ENCODE results near the gene ANP32E.

ANP32E gene

DNA sequence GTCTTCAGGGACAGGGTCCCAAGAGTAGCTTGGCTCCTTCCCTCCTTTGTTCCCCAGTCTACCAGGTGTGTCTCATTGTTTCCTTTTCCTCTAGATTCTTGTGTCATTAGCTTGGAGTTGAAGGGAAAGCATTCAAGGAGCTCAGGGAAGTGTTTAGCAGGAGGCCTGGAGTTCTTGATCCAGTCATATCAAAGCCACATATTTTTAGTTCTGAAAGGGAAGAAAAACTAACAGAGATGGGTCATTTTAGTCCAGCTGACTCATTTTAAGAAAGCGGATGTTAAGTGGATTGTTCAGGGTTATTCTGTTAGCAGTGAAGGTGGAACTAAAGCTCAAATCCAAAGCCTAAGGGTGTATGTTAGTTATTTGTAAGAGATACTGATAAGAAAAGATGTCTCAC lies 37.4 kb upstream of the ANP32E start:
- DNase-seq: no peak
- Histone ChIP-seq H3K27me3 (replicated peaks in 2 of 5; ENCODE audit: control insufficient read depth in 4 of 5, insufficient read depth in 5 of 5, low read length in 4 of 5) (no peaks in the 10 kb centered on the region), H3K27ac (ENCODE audit: insufficient read depth in 1 of 2, low read depth in 1 of 2, low read length in 2 of 2, poor library complexity in 1 of 2, severe bottlenecking in 2 of 2) (no peak overlapping the region), H3K4me3 (ENCODE audit: control insufficient read depth in 1 of 7, extremely low read depth in 1 of 7, insufficient read depth in 4 of 7, low read depth in 2 of 7, low read length in 6 of 7) (no peak overlapping the region), H3K4me1 (ENCODE audit: control extremely low read depth in 1 of 4, control insufficient read depth in 4 of 4, insufficient read depth in 4 of 4, low read length in 3 of 4) (peaks cover 3 to 17% (median 6%) of the 10 kb centered on the region in 4 experiments), H3K36me3 (ENCODE audit: control insufficient read depth in 4 of 4, insufficient read depth in 4 of 4, low read length in 3 of 4) (no peaks in the 10 kb centered on the region), H3K9me3 (ENCODE audit: control extremely low read depth in 1 of 5, control insufficient read depth in 4 of 5, insufficient read depth in 2 of 5, low read depth in 1 of 5, low read length in 4 of 5) (no peaks in the 10 kb centered on the region)
- CTCF ChIA-PET: interaction anchor here (1.0 to 16.4 kb wide), 4 partner anchors 8 to 70 kb away, joined by 3 to 246 read pairs (median 10); partner anchors contain the start of gene CA14
- POLR2A ChIA-PET: interaction anchor here (1.0 kb wide), 1 partner anchor 8 kb away, joined by 3 read pairs; no protein-coding TSS in a partner anchor
- WGBS (ENCODE audit: insufficient coverage): 100% methylated on average over 1 of the region's 1 CpG

DNA sequence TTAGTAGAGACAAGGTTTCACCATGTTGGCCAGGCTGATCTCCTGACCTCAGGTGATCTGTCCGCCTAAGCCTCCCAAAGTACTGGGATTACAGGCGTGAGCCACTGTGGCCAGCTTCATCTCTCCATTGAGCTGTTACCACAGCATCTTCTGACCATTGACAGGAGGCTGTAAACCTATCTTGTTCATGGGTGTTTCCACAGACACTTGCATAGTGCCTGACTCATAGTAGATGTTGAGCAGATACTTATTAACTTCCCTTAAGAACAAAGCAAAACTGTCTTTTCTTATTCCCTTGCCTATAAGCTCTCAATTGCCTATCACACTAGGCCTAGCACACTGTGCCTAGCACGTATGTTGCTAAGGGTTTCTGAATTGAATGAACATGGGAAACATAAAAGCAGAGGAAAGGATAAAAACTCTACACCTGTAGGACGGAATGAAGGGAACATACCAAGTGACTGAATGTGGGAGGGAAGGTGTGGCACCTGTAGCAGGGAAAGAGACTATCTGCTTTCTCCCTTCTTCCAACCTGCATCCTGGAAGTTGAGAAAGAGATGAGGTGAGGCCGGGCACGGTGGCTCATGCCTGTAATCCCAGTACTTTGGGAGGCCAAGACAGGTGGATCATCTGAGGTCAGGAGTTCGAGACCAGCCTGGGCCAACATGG lies 35.5 kb upstream of the ANP32E start:
- POLR2A ChIA-PET: no interaction called here
- no peaks in the 10 kb centered on the region for H3K9me3 ChIP-seq (ENCODE audit: control extremely low read depth in 1 of 5, control insufficient read depth in 4 of 5, insufficient read depth in 2 of 5, low read depth in 1 of 5, low read length in 4 of 5)
- H3K36me3 ChIP-seq (ENCODE audit: control insufficient read depth in 4 of 4, insufficient read depth in 4 of 4, low read length in 3 of 4): peaks cover 4 to 11% (median 9%) of the 10 kb centered on the region in 4 experiments
- H3K4me3 ChIP-seq (ENCODE audit: control insufficient read depth in 1 of 7, extremely low read depth in 1 of 7, insufficient read depth in 4 of 7, low read depth in 2 of 7, low read length in 6 of 7): no peak overlapping the region
- CTCF ChIA-PET: interaction anchor here (2.0 to 16.4 kb wide), 3 partner anchors 10 to 15 kb away, joined by 9 to 246 read pairs (median 10); partner anchors contain the start of gene CA14
- H3K27ac ChIP-seq (ENCODE audit: insufficient read depth in 1 of 2, low read depth in 1 of 2, low read length in 2 of 2, poor library complexity in 1 of 2, severe bottlenecking in 2 of 2): no peak overlapping the region
- no peak for DNase-seq
- no peaks in the 10 kb centered on the region for H3K27me3 ChIP-seq (replicated peaks in 2 of 5; ENCODE audit: control insufficient read depth in 4 of 5, insufficient read depth in 5 of 5, low read length in 4 of 5)
- WGBS (ENCODE audit: insufficient coverage): 98% methylated on average over 6 of the region's 7 CpGs
- H3K4me1 ChIP-seq (ENCODE audit: control extremely low read depth in 1 of 4, control insufficient read depth in 4 of 4, insufficient read depth in 4 of 4, low read length in 3 of 4): peaks cover 6 to 30% (median 15%) of the 10 kb centered on the region in 4 experiments

DNA sequence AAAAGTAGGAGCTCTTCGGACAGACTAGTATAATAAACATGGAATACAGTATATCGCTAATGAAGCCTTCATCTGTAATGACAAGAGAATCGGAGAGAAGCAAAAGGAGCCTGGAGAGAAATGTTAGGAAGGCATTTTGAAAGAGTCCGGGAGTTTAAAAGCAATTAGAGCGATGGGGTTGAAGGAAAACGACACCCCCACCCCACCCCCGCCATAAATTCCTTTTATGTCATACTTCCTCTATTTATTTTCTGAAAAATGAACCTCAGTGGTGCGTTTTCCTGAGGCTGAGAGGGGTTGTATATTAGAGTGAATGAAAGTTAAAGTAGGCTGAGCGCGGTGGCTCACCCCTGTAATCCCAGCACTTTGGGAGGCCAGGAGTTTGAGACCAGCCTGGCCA lies 33.5 kb upstream of the ANP32E start:
- H3K4me3 ChIP-seq (ENCODE audit: control insufficient read depth in 1 of 7, extremely low read depth in 1 of 7, insufficient read depth in 4 of 7, low read depth in 2 of 7, low read length in 6 of 7): peak overlapping the region in 6 of 7 experiments; percentile 84 to 96 (median 89)
- CTCF ChIA-PET: interaction anchor here (0.9 to 16.4 kb wide), 5 partner anchors 9 to 189 kb away, joined by 3 to 246 read pairs (median 5); partner anchors contain the start of genes CA14 and CIART
- H3K36me3 ChIP-seq (ENCODE audit: control insufficient read depth in 4 of 4, insufficient read depth in 4 of 4, low read length in 3 of 4): peaks cover 4 to 30% (median 28%) of the 10 kb centered on the region in 4 experiments
- no peaks in the 10 kb centered on the region for H3K9me3 ChIP-seq (ENCODE audit: control extremely low read depth in 1 of 5, control insufficient read depth in 4 of 5, insufficient read depth in 2 of 5, low read depth in 1 of 5, low read length in 4 of 5)
- peaks cover 6 to 30% (median 15%) of the 10 kb centered on the region in 4 experiments for H3K4me1 ChIP-seq (ENCODE audit: control extremely low read depth in 1 of 4, control insufficient read depth in 4 of 4, insufficient read depth in 4 of 4, low read length in 3 of 4)
- DNase-seq: peak in 1 of 3 donors; percentile 51
- POLR2A ChIA-PET: interaction anchor here (0.5 to 1.6 kb wide), 4 partner anchors 10 to 104 kb away, joined by 3 to 4 read pairs (median 3); partner anchors contain the start of genes ANP32E and PRPF3
- WGBS (ENCODE audit: insufficient coverage): no CpG with 5 or more reads among the region's 10 CpGs
- peak overlapping the region; percentile 86 to 94 for H3K27ac ChIP-seq (ENCODE audit: insufficient read depth in 1 of 2, low read depth in 1 of 2, low read length in 2 of 2, poor library complexity in 1 of 2, severe bottlenecking in 2 of 2)
- H3K27me3 ChIP-seq (replicated peaks in 2 of 5; ENCODE audit: control insufficient read depth in 4 of 5, insufficient read depth in 5 of 5, low read length in 4 of 5): no peaks in the 10 kb centered on the region

GRCh38 chr1:150268705-150269403 lies 32.9 kb upstream of the ANP32E start, which contains the start of gene APH1A:
APH1A (minus strand) TSS chr1:150269016; CDS start chr1:150268810, 206 bp downstream.
- peak within 1 kb of the TSS; percentile 86 to 94 for H3K27ac ChIP-seq (ENCODE audit: insufficient read depth in 1 of 2, low read depth in 1 of 2, low read length in 2 of 2, poor library complexity in 1 of 2, severe bottlenecking in 2 of 2)
- DNase-seq: peak; percentile 95 to 97 (median 97)
- H3K9me3 ChIP-seq (ENCODE audit: control extremely low read depth in 1 of 5, control insufficient read depth in 4 of 5, insufficient read depth in 2 of 5, low read depth in 1 of 5, low read length in 4 of 5): no peaks in the 10 kb centered on the region
- ChIA-PET CTCF (interaction anchor here (0.9 to 16.4 kb wide), 4 partner anchors 10 to 190 kb away, joined by 3 to 246 read pairs (median 6); partner anchors contain the start of genes CA14 and CIART), POLR2A (interaction anchor here (0.5 to 1.6 kb wide), 5 partner anchors 10 to 247 kb away, joined by 3 to 5 read pairs (median 3); partner anchors contain the start of genes ANP32E and PRPF3)
- no peaks in the 10 kb centered on the region for H3K27me3 ChIP-seq (replicated peaks in 2 of 5; ENCODE audit: control insufficient read depth in 4 of 5, insufficient read depth in 5 of 5, low read length in 4 of 5)
- H3K4me1 ChIP-seq (ENCODE audit: control extremely low read depth in 1 of 4, control insufficient read depth in 4 of 4, insufficient read depth in 4 of 4, low read length in 3 of 4): peaks cover 6 to 30% (median 15%) of the 10 kb centered on the region in 4 experiments
- H3K4me3 ChIP-seq (ENCODE audit: control insufficient read depth in 1 of 7, extremely low read depth in 1 of 7, insufficient read depth in 4 of 7, low read depth in 2 of 7, low read length in 6 of 7): peak within 1 kb of the TSS; percentile 84 to 96 (median 89)
- 0% methylated on average over 30 of the region's 49 CpGs for WGBS (ENCODE audit: insufficient coverage)
- H3K36me3 ChIP-seq (ENCODE audit: control insufficient read depth in 4 of 4, insufficient read depth in 4 of 4, low read length in 3 of 4): peaks cover 4 to 32% (median 30%) of the 10 kb centered on the region in 4 experiments

DNA sequence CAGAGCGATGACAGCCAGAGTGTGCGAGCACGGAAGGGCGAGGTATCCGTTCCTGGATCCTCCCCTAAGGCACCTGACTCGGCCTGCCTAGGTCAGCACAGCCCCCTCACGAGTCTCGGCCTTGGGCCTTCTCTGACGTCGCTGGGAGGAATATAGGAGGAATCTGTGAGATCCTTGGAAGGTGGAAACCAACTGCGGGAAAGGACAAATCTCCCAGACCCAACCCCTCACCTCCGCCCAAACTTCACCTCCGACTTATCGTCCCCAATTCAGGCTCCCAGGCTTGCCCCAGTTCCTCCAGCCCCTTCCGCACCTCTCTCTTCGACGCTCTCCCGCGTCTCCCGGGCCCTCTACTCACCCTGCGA lies 32.4 kb upstream of the ANP32E start:
- H3K27me3 ChIP-seq (replicated peaks in 2 of 5; ENCODE audit: control insufficient read depth in 4 of 5, insufficient read depth in 5 of 5, low read length in 4 of 5): no peaks in the 10 kb centered on the region
- H3K36me3 ChIP-seq (ENCODE audit: control insufficient read depth in 4 of 4, insufficient read depth in 4 of 4, low read length in 3 of 4): peaks cover 4 to 32% (median 30%) of the 10 kb centered on the region in 4 experiments
- peak overlapping the region; percentile 86 to 94 for H3K27ac ChIP-seq (ENCODE audit: insufficient read depth in 1 of 2, low read depth in 1 of 2, low read length in 2 of 2, poor library complexity in 1 of 2, severe bottlenecking in 2 of 2)
- DNase-seq: peak in 2 of 3 donors; percentile 27 to 46
- WGBS (ENCODE audit: insufficient coverage): 1% methylated on average over 16 of the region's 21 CpGs
- ChIA-PET POLR2A (interaction anchor here (1.0 to 1.6 kb wide), 2 partner anchors 11 to 33 kb away, joined by 3 read pairs; partner anchors contain the start of gene ANP32E), CTCF (interaction anchor here (1.7 to 16.4 kb wide), 2 partner anchors 11 to 13 kb away, joined by 7 to 246 read pairs; partner anchors contain the start of genes CA14 and CIART)
- H3K9me3 ChIP-seq (ENCODE audit: control extremely low read depth in 1 of 5, control insufficient read depth in 4 of 5, insufficient read depth in 2 of 5, low read depth in 1 of 5, low read length in 4 of 5): no peaks in the 10 kb centered on the region
- peak overlapping the region; percentile 84 to 96 (median 89) for H3K4me3 ChIP-seq (ENCODE audit: control insufficient read depth in 1 of 7, extremely low read depth in 1 of 7, insufficient read depth in 4 of 7, low read depth in 2 of 7, low read length in 6 of 7)
- H3K4me1 ChIP-seq (ENCODE audit: control extremely low read depth in 1 of 4, control insufficient read depth in 4 of 4, insufficient read depth in 4 of 4, low read length in 3 of 4): peaks cover 6 to 30% (median 15%) of the 10 kb centered on the region in 4 experiments

- 54% methylated on average over 6 of the region's 6 CpGs for WGBS (ENCODE audit: insufficient coverage)
- ChIA-PET POLR2A (no interaction called here), CTCF (interaction anchor here (16.4 kb wide), 1 partner anchor 10 kb away, joined by 246 read pairs; the partner anchor contains the start of gene CA14)
Measured at GRCh38 chr1:150267896-150268295, 32.0 kb upstream of the ANP32E start.

More at GRCh38 chr1:150267896-150268295, 32.0 kb upstream of the ANP32E start:
- peak overlapping the region; percentile 84 to 96 (median 89) for H3K4me3 ChIP-seq (ENCODE audit: control insufficient read depth in 1 of 7, extremely low read depth in 1 of 7, insufficient read depth in 4 of 7, low read depth in 2 of 7, low read length in 6 of 7)
- H3K27me3 ChIP-seq (replicated peaks in 2 of 5; ENCODE audit: control insufficient read depth in 4 of 5, insufficient read depth in 5 of 5, low read length in 4 of 5): no peaks in the 10 kb centered on the region
- H3K4me1 ChIP-seq (ENCODE audit: control extremely low read depth in 1 of 4, control insufficient read depth in 4 of 4, insufficient read depth in 4 of 4, low read length in 3 of 4): peaks cover 6 to 30% (median 15%) of the 10 kb centered on the region in 4 experiments
- H3K27ac ChIP-seq (ENCODE audit: insufficient read depth in 1 of 2, low read depth in 1 of 2, low read length in 2 of 2, poor library complexity in 1 of 2, severe bottlenecking in 2 of 2): peak overlapping the region; percentile 86 to 94
- no peaks in the 10 kb centered on the region for H3K9me3 ChIP-seq (ENCODE audit: control extremely low read depth in 1 of 5, control insufficient read depth in 4 of 5, insufficient read depth in 2 of 5, low read depth in 1 of 5, low read length in 4 of 5)
- no peak for DNase-seq
- peaks cover 4 to 32% (median 30%) of the 10 kb centered on the region in 4 experiments for H3K36me3 ChIP-seq (ENCODE audit: control insufficient read depth in 4 of 4, insufficient read depth in 4 of 4, low read length in 3 of 4)

Measured in common myeloid progenitor, CD34-positive (primary cell).